ENCODE results near the gene RRP8. TPM values are rescaled to one million over a fixed set of nuclear protein-coding genes. Genes with fewer than 3 reads are reported as not detected.

RRP8 gene
- total RNA-seq, 1 experiment from 2014 or later: 16.0 TPM

DNA sequence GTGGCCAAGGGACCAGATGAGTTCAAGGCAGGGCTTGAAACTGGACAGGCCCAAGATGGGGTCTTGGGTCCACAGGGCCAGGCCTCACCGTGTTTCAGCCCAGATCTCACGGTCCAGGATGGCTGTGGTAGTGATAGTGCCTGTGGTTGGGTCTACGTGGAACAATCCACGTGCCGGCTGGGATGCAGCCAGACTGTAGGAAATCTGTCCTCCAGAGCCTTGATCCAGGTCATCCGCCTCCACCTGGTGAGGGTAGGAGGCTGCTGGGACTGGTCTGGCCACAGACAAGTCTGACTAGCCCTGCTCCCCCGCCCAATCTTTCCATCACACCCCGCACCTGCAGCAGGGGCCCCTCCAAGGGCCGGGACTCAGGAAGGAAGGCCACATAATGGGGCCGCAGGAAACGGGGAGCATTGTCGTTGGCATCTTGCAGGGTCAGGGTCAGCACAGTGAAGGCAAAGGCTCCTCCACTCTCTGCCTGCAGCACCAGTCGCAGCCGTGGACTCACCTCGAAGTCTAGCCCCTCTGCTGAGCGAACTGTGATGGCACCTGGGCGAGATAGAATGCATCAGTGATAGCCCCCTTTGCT, 22.5 kb upstream of the RRP8 start:
- Histone ChIP-seq H3K14ac (ENCODE audit: insufficient read depth, low read length) (no peak overlapping the region), H2AFZ (ENCODE audit: low read length) (no peak overlapping the region), H3K23ac (ENCODE audit: insufficient read length, low read depth, low read length) (no peak overlapping the region), H3T11ph (ENCODE audit: low read length) (no peak overlapping the region), H4K5ac (ENCODE audit: insufficient read length, low read depth, low read length) (no peak overlapping the region), H2BK120ac (ENCODE audit: low read depth, low read length, poor library complexity, severe bottlenecking) (no peak overlapping the region), H3K9me3 (ENCODE audit: control insufficient read depth, low read depth, low read length) (no peaks in the 10 kb centered on the region), H2BK5ac (ENCODE audit: insufficient read length, low read length) (no peak overlapping the region), H2BK12ac (ENCODE audit: insufficient read length, low read depth, low read length) (no peak overlapping the region), H3K56ac (ENCODE audit: insufficient read length, low read depth, low read length) (no peak overlapping the region), H4K91ac (ENCODE audit: insufficient read length, low read depth, low read length) (no peak overlapping the region), H2BK20ac (ENCODE audit: low read depth, low read length, poor library complexity, severe bottlenecking) (no peak overlapping the region), H3K18ac (ENCODE audit: insufficient read length, low read depth, low read length) (no peak overlapping the region), H3K79me2 (ENCODE audit: insufficient read depth, low read length) (no peaks in the 10 kb centered on the region), H3K27me3 (ENCODE audit: insufficient read depth, low read length) (peaks cover 14% of the 10 kb centered on the region; the same call in 1 of the 2 replicates), H4K20me1 (ENCODE audit: control insufficient read depth, insufficient read depth, insufficient read length) (no peaks in the 10 kb centered on the region), H3K4ac (ENCODE audit: low read depth, low read length) (no peak overlapping the region), H3K4me1 (ENCODE audit: insufficient read depth, low read length) (no peaks in the 10 kb centered on the region), H3K4me2 (ENCODE audit: insufficient read depth, insufficient read length, low read length) (no peak overlapping the region), H3K79me1 (ENCODE audit: insufficient read depth, low read depth, low read length, poor library complexity, severe bottlenecking) (no peaks in the 10 kb centered on the region), H3K23me2 (ENCODE audit: insufficient read length, low read depth, low read length, poor library complexity, severe bottlenecking) (peaks cover 9% of the 10 kb centered on the region), H2BK15ac (ENCODE audit: low read depth, low read length) (no peak overlapping the region), H3K9ac (ENCODE audit: extremely low read depth, insufficient read length, low read length) (no peak overlapping the region), H4K8ac (replicated peaks; ENCODE audit: insufficient read length, low read depth, low read length) (no peak overlapping the region), H2AK5ac (ENCODE audit: insufficient read length, low read length) (no peak overlapping the region), H3K27ac (ENCODE audit: insufficient read length, low read depth, low read length) (no peak overlapping the region)
- Mint-ChIP-seq H3K9me3 (no peaks in the 10 kb centered on the region), H3K27me3 (ENCODE audit: low read depth) (peaks cover 27% of the 10 kb centered on the region), H3K4me3 (no peak overlapping the region), H3K4me1 (peaks cover 3% of the 10 kb centered on the region in 2 experiments; a peak in 3 of 4 replicates), H3K27ac (no peak overlapping the region), H3K36me3 (ENCODE audit: insufficient read depth in 1 of 3, low read depth in 3 of 3) (peaks cover 2 to 24% (median 9%) of the 10 kb centered on the region in 3 experiments; a peak in 6 of 7 replicates)
- TF ChIP-seq CTCF (conservative IDR thresholded peaks at IDR 0.05): no peak
- DNase-seq: no peak
- no CpG with 5 or more reads among the region's 17 CpGs for WGBS (ENCODE audit: extremely low coverage, insufficient read length, low lambda C conversion rate)
